ENCODE results near the gene CASP10.

CASP10 gene

GRCh38 chr2:201200345-201200744, 17.4 kb downstream of the CASP10 start:
- no peak for DNase-seq

GRCh38 chr2:201201371-201201770, 18.4 kb downstream of the CASP10 start:
- no peak for DNase-seq

- DNase-seq, result no peak
Measured at GRCh38 chr2:201203916-201204654, 21.1 kb downstream of the CASP10 start.

GRCh38 chr2:201204655-201205514, 21.9 kb downstream of the CASP10 start:
- DNase-seq, result no peak

- no peak for DNase-seq
Measured at GRCh38 chr2:201205515-201205849, 22.5 kb downstream of the CASP10 start.

- DNase-seq, result no peak
Measured at GRCh38 chr2:201208563-201209252, 25.8 kb downstream of the CASP10 start.

- DNase-seq, result no peak
Measured at GRCh38 chr2:201215963-201216362, 33.0 kb downstream of the CASP10 start.

GRCh38 chr2:201216918-201217317, 34.0 kb downstream of the CASP10 start:
- DNase-seq, result no peak

- DNase-seq, result no peak
Measured at GRCh38 chr2:201218780-201219179, 35.8 kb downstream of the CASP10 start.

- no peak for DNase-seq
Measured at GRCh38 chr2:201219328-201220096, 36.6 kb downstream of the CASP10 start.

- DNase-seq, result no peak
Measured at GRCh38 chr2:201220102-201220570, 37.2 kb downstream of the CASP10 start.

- DNase-seq, result no peak
Measured at GRCh38 chr2:201223089-201224073, 40.4 kb downstream of the CASP10 start.

GRCh38 chr2:201228271-201228911, 45.5 kb downstream of the CASP10 start:
- DNase-seq, result no peak

GRCh38 chr2:201228912-201229290, 46.0 kb downstream of the CASP10 start:
- DNase-seq, result no peak

GRCh38 chr2:201231781-201232466, 49.0 kb downstream of the CASP10 start:
- peak; percentile 94 for DNase-seq

GRCh38 chr2:201232467-201232815, 49.5 kb downstream of the CASP10 start:
- no peak for DNase-seq

GRCh38 chr2:201233192-201233811, 50.4 kb downstream of the CASP10 start:
- DNase-seq, result peak; percentile 92

GRCh38 chr2:201233812-201234662, 51.1 kb downstream of the CASP10 start:
- peak; percentile 57 for DNase-seq

GRCh38 chr2:201234663-201235135, 51.8 kb downstream of the CASP10 start:
- no peak for DNase-seq
